Karpas-422 (cell line): ENCODE results near the gene ZNF32. TPM values are rescaled to one million over a fixed set of nuclear protein-coding genes. Genes with fewer than 3 reads are reported as not detected.

ENCODE experiments used
- DNase-seq: peaks from one replicate; pipeline ENCODE4 v3.0.0-alpha.2; 2015
- H2AFZ ChIP-seq: fragments of 200-600 bp; sonication (generic); 2 replicates; pipeline ENCODE4 v1.6.1; 2014; ENCODE audit warnings: antibody characterized with exemption, low read length, mixed read lengths
- H3K27ac ChIP-seq: fragments of 200-600 bp; sonication (generic); 2 replicates; pipeline ENCODE4 v1.5.1; 2014; ENCODE audit warnings: mild to moderate bottlenecking, low read length, moderate library complexity
- H3K27me3 ChIP-seq: fragments of 200-600 bp; sonication (generic); 2 replicates; pipeline ENCODE4 v1.6.1; 2014; ENCODE audit warnings: low read length, mixed read lengths
- H3K36me3 ChIP-seq: fragments of 200-600 bp; sonication (generic); 2 replicates; pipeline ENCODE4 v1.6.1; 2014; ENCODE audit warnings: low read length, mixed read lengths; ENCODE audit not compliant: insufficient read depth
- H3K4me1 ChIP-seq: fragments of 200-600 bp; sonication (generic); 2 replicates; pipeline ENCODE4 v1.6.1; 2014; ENCODE audit warnings: mild to moderate bottlenecking, low read length, mixed read lengths
- H3K4me2 ChIP-seq: fragments of 200-600 bp; sonication (generic); 2 replicates; pipeline ENCODE4 v1.6.1; 2014; ENCODE audit warnings: low read length, low read depth, mild to moderate bottlenecking; ENCODE audit not compliant: poor library complexity, severe bottlenecking
- H3K4me3 ChIP-seq: fragments of 200-600 bp; sonication (generic); 2 replicates; pipeline ENCODE4 v1.5.1; 2014; ENCODE audit warnings: mild to moderate bottlenecking, antibody characterized with exemption, low read length, mixed read lengths
- H3K79me2 ChIP-seq: fragments of 200-600 bp; sonication (generic); 2 replicates; pipeline ENCODE4 v1.6.1; 2014; ENCODE audit warnings: mild to moderate bottlenecking, low read length, mixed read lengths
- H3K9ac ChIP-seq: fragments of 200-600 bp; sonication (generic); 2 replicates; pipeline ENCODE4 v1.6.0; 2014; ENCODE audit warnings: low read length
- H3K9me2 ChIP-seq: fragments of 200-600 bp; sonication (generic), shearing (Covaris generic); replicated peaks from 2 replicates; pipeline ENCODE4 v1.6.0; 2014; ENCODE audit warnings: mild to moderate bottlenecking, low read length, moderate library complexity; ENCODE audit not compliant: insufficient read depth
- H3K9me3 ChIP-seq: fragments of 300-700, 200-600 bp; sonication (generic); 2 replicates; pipeline ENCODE4 v1.6.1; 2014; ENCODE audit warnings: low read length, mixed read lengths
- H4K20me1 ChIP-seq: fragments of 200-600 bp; sonication (generic); 2 replicates; pipeline ENCODE4 v1.6.1; 2014; ENCODE audit warnings: mild to moderate bottlenecking, antibody characterized with exemption, low read length, low read depth; ENCODE audit not compliant: insufficient read depth
- total RNA-seq: library from RNA; depleted of rRNA; stranded (reverse); fragments of >200 nt; shearing (Covaris generic); gene quantifications from 2 replicates; pipeline ENCODE4 v1.2.3, GENCODE V29; 2014; ENCODE audit warnings: low replicate concordance

The ZNF32 gene
- total RNA-seq, 1 experiment from 2014 or later: 30.3 TPM

DNA sequence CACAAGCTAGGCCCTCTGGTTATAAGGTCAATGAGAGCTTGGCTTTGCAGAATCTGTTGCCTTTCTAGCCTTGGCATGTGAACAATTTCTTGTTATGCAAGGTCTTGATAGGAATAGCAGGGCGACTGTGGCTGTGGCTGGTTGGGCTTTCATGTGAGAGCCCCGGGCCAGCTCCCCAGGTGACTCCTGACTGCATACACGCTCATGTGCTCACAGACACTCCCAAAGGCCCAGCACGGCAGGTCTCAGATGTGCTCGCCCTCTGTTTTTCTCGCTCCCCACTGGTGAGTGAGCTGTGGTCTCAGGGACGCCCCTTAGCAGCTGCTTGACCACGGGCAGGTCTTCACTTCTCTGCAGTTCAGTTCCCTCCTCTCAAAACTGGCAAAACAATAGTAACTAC lies 37.1 kb upstream of the ZNF32 start:
- no peak overlapping the region for H3K4me2 ChIP-seq
- H3K4me1 ChIP-seq: peaks cover 5% of the 10 kb centered on the region; the same call in 1 of the 2 replicates
- H3K9ac ChIP-seq: no peak overlapping the region
- no peak for DNase-seq
- H3K27me3 ChIP-seq: no peaks in the 10 kb centered on the region
- no peaks in the 10 kb centered on the region for H3K9me3 ChIP-seq
- H3K36me3 ChIP-seq: no peaks in the 10 kb centered on the region
- H3K27ac ChIP-seq: no peak overlapping the region
- no peaks in the 10 kb centered on the region for H3K79me2 ChIP-seq
- no peak overlapping the region for H2AFZ ChIP-seq
- no peaks in the 10 kb centered on the region for H3K9me2 ChIP-seq
- H3K4me3 ChIP-seq: no peak overlapping the region
- no peaks in the 10 kb centered on the region for H4K20me1 ChIP-seq

DNA sequence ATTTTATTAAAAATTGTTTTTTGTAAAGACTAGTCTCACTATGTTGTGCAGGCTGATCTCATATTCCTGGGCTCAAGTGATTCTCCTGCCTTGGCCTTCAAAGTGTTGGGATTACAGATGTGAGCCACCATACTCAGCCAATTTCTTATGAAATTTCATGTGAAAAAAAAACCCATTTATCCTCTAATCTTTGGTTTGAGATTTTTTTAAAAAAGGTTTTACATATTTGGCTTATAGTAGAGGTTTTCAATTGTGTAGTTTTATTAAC lies 35.5 kb upstream of the ZNF32 start:
- DNase-seq: no peak
- no peak overlapping the region for H3K9ac ChIP-seq
- H3K4me1 ChIP-seq: no peaks in the 10 kb centered on the region
- H2AFZ ChIP-seq: no peak overlapping the region
- H3K9me3 ChIP-seq: no peaks in the 10 kb centered on the region
- no peaks in the 10 kb centered on the region for H4K20me1 ChIP-seq
- H3K27me3 ChIP-seq: no peaks in the 10 kb centered on the region
- no peak overlapping the region for H3K4me2 ChIP-seq
- no peak overlapping the region for H3K27ac ChIP-seq
- no peaks in the 10 kb centered on the region for H3K79me2 ChIP-seq
- no peaks in the 10 kb centered on the region for H3K9me2 ChIP-seq
- H3K4me3 ChIP-seq: no peak overlapping the region
- H3K36me3 ChIP-seq: no peaks in the 10 kb centered on the region

DNA sequence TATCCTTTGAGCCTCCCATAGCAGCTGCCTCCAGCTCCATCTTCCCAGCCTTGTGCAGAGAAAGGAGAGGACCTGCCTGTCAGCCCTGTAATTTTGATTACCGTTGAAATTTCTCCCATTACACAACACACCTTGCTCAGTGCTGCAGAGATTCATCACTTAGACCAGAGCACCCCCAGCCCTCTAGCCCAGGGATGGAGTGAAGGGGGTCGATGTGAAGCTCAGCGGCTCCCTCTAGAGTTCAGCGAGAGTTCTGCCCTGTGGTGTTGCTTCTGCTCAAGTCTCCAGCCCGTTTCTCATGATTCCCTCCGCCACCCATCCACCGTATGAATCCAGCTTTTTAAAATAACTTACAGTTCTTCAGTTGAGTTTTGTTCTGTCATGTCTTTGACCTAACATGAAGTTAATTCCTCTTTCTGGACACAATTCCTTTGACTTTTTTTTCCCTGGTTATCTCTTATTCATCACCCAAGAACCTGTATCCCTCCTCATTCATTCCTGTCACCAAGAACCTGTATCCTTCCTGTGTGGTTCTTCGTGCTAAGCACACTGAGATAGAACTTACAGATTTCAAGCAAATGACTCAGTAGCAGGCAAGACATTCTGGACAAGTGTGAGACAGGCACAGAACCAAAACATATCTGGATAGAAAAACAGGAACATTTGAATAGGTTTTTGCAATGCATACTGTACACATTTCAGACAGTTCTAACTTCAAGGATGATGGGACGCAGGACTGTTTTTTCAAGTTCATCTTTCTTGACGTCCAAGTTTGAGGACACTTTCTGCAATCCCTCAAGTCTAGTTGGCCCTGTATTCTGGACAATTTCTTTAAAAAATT lies 35.0 kb upstream of the ZNF32 start:
- DNase-seq: peak; percentile 73
- H3K27ac ChIP-seq: no peak overlapping the region

DNA sequence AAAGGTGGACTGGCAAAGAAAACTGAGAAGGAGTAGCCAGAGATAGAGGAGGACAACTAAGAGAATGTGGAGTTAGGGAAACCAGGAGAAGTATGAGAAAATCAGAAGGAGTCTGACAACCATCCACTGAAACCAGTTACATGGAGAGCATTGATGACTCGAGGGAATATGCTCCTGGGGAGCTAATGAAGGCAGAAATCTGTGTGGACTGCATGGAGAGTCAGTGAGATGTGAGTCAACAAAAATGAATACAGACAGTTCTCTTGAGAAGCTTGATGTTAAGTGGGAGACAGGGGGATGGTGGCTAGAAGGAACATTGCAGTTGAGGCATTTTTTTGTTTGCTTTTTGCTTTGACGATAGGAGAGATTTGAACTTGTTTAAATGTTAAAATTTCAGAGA lies 34.3 kb upstream of the ZNF32 start:
- Histone ChIP-seq H3K9ac (no peak overlapping the region), H2AFZ (no peak overlapping the region), H3K4me1 (no peaks in the 10 kb centered on the region), H3K79me2 (no peaks in the 10 kb centered on the region), H3K27me3 (no peaks in the 10 kb centered on the region), H3K36me3 (no peaks in the 10 kb centered on the region), H3K27ac (no peak overlapping the region), H3K4me3 (no peak overlapping the region), H3K9me2 (no peaks in the 10 kb centered on the region), H3K9me3 (no peaks in the 10 kb centered on the region), H4K20me1 (no peaks in the 10 kb centered on the region), H3K4me2 (no peak overlapping the region)
- DNase-seq: no peak

More for the DNA sequence above, 35.0 kb upstream of the ZNF32 start:
- no peaks in the 10 kb centered on the region for H3K9me2 ChIP-seq
- no peaks in the 10 kb centered on the region for H3K9me3 ChIP-seq
- no peak overlapping the region for H3K4me2 ChIP-seq
- H2AFZ ChIP-seq: no peak overlapping the region
- no peak overlapping the region for H3K4me3 ChIP-seq
- no peaks in the 10 kb centered on the region for H4K20me1 ChIP-seq
- no peaks in the 10 kb centered on the region for H3K4me1 ChIP-seq
- H3K27me3 ChIP-seq: no peaks in the 10 kb centered on the region
- H3K9ac ChIP-seq: no peak overlapping the region
- no peaks in the 10 kb centered on the region for H3K79me2 ChIP-seq
- no peaks in the 10 kb centered on the region for H3K36me3 ChIP-seq

DNA sequence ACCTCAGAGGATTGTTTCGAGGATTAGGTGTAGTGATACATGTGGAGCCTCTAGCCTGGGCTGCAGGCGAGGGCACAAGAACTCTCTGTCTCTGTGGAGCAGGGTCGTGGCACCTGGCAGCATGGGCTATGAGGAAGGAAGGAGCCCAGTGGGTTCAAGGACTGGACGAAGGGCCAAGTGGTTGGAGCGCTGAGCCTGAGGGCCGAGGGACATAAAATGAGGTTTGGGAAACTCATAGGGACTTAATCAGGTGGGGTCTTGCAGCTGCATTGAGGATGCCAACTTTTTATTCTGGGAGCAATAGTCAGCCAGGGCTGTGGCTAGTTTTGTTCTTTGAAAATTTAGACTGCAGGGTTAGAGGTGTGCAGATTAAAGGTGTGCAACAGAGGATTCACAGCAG lies 33.0 kb upstream of the ZNF32 start:
- Histone ChIP-seq H3K9ac (no peak overlapping the region), H3K79me2 (no peaks in the 10 kb centered on the region), H3K9me3 (no peaks in the 10 kb centered on the region), H3K4me3 (no peak overlapping the region), H3K27me3 (no peaks in the 10 kb centered on the region), H2AFZ (no peak overlapping the region), H3K27ac (no peak overlapping the region), H3K4me1 (no peaks in the 10 kb centered on the region), H4K20me1 (no peaks in the 10 kb centered on the region), H3K36me3 (no peaks in the 10 kb centered on the region), H3K9me2 (no peaks in the 10 kb centered on the region), H3K4me2 (no peak overlapping the region)
- no peak for DNase-seq

DNA sequence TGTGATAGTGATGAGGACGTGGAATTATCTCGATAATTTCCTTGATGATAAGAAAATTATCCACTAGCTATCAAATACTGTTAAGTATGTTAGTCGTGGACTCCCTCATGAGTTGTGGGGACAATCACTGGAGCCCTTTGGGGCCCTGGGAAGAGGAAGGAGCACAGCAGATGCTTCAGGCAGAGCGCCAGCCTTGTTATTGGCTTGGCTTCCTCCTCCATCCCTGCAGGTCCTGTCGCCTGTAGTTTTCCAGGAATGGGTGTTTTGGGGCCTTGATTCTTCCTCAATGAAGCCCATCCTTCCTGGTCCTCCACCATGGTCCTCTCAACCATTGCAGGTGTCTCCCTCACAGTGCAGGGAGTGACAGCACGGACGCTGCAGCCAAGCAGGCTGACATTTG lies 32.5 kb upstream of the ZNF32 start:
- no peak overlapping the region for H3K27ac ChIP-seq
- H3K27me3 ChIP-seq: no peaks in the 10 kb centered on the region
- H4K20me1 ChIP-seq: no peaks in the 10 kb centered on the region
- no peaks in the 10 kb centered on the region for H3K79me2 ChIP-seq
- H2AFZ ChIP-seq: no peak overlapping the region
- H3K9me2 ChIP-seq: no peaks in the 10 kb centered on the region
- H3K4me3 ChIP-seq: no peak overlapping the region
- no peak overlapping the region for H3K9ac ChIP-seq
- no peak overlapping the region for H3K4me2 ChIP-seq
- DNase-seq: no peak
- no peaks in the 10 kb centered on the region for H3K36me3 ChIP-seq
- no peaks in the 10 kb centered on the region for H3K4me1 ChIP-seq
- H3K9me3 ChIP-seq: no peaks in the 10 kb centered on the region

DNA sequence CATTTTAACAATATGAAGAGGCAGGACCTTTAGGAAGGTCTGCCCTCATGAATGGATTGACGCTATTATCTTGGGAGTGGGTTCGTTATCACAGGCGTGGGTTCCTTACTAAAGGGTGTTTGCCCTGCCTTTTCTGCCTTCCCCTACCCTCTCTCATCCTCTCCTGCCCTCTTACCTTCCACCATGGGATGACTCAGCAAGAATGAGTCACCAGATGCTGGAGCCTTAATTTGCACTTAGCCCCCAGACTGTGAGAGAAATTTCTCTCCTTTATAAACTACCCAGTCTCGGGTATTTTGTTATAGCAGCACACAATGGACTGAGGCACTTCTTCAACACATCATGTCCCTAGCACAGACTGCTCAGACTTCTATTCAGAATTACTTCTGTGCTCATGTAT lies 31.4 kb upstream of the ZNF32 start:
- DNase-seq: no peak
- Histone ChIP-seq H3K9ac (no peak overlapping the region), H3K9me2 (no peaks in the 10 kb centered on the region), H3K79me2 (no peaks in the 10 kb centered on the region), H2AFZ (no peak overlapping the region), H4K20me1 (no peaks in the 10 kb centered on the region), H3K9me3 (no peaks in the 10 kb centered on the region), H3K4me1 (no peaks in the 10 kb centered on the region), H3K36me3 (no peaks in the 10 kb centered on the region), H3K4me2 (no peak overlapping the region), H3K27me3 (no peaks in the 10 kb centered on the region), H3K27ac (no peak overlapping the region), H3K4me3 (no peak overlapping the region)

DNA sequence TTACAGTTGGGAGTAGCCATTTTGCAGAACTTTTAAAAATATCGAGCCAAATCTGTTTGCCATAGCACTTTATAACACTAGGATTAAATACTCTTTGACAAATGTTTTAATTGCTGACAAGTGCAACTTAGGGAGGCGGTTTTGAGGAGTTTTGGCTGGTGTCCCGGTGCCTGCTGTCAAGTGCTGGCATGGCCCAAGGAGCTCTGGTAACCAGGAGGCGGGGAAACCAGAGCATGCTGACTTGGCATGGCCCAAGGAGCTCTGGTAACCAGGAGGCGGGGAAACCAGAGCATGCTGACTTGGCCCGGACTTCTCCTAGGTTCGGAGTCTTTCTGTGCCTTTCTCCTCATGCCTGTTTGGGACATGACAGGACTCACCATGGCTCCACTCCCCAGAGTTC lies 30.8 kb upstream of the ZNF32 start:
- Histone ChIP-seq H3K9me3 (no peaks in the 10 kb centered on the region), H3K27me3 (0 out of 2 replicates have a peak, but pooled peaks cover 2% of the 10 kb centered on the region), H3K4me1 (no peaks in the 10 kb centered on the region), H3K9ac (no peak overlapping the region), H3K4me2 (no peak overlapping the region), H3K4me3 (no peak overlapping the region), H3K9me2 (no peaks in the 10 kb centered on the region), H3K79me2 (no peaks in the 10 kb centered on the region), H2AFZ (no peak overlapping the region), H3K27ac (no peak overlapping the region), H3K36me3 (no peaks in the 10 kb centered on the region), H4K20me1 (no peaks in the 10 kb centered on the region)
- no peak for DNase-seq
